HepG2 (cell line): ENCODE data around the gene ZMYM3. TPM values are rescaled to one million over a fixed set of nuclear protein-coding genes. Genes with fewer than 3 reads are reported as not detected.

Experiments
- AHDC1 ChIP-seq: sonication (generic); formaldehyde crosslinking; IDR thresholded peaks from 2 replicates; pipeline ENCODE4 v1.5.1; 2020; ENCODE audit warnings: mild to moderate bottlenecking, missing genetic modification reagents, borderline replicate concordance
- GABPA ChIP-seq, 2 experiments: IDR thresholded peaks; 2 replicates each; pipeline ENCODE4 v1.6.1; 2011 to 2016; ENCODE audit warnings: low read depth in 2 of 2, low read length in 1 of 2, missing biosample characterization in 1 of 2, missing genetic modification characterization in 1 of 2
- MIER2 ChIP-seq: IDR thresholded peaks from 2 replicates; pipeline ENCODE4 v1.6.1; 2016; ENCODE audit warnings: missing biosample characterization, missing genetic modification reagents
- MLLT10 ChIP-seq: sonication (generic); formaldehyde crosslinking; IDR thresholded peaks from 2 replicates; pipeline ENCODE4 v1.4.0; 2020; ENCODE audit warnings: missing genetic modification reagents
- MYC ChIP-seq: sonication (generic); formaldehyde crosslinking; IDR thresholded peaks from 2 replicates; pipeline ENCODE4 v1.9.0; 2021; ENCODE audit warnings: missing genetic modification reagents, borderline replicate concordance
- PBX3 ChIP-seq: sonication (generic); formaldehyde crosslinking; IDR thresholded peaks from 2 replicates; pipeline ENCODE4 v1.8.1; 2023; ENCODE audit warnings: missing genetic modification reagents, inconsistent platforms, borderline replicate concordance
- PCBP1 ChIP-seq: fragments of 200-400 bp; formaldehyde crosslinking; IDR thresholded peaks from 2 replicates; pipeline ENCODE4 v1.6.1; 2017; ENCODE audit warnings: mild to moderate bottlenecking, low read depth, low read length, borderline replicate concordance
- PHF21A ChIP-seq: sonication (generic); formaldehyde crosslinking; IDR thresholded peaks from 2 replicates; pipeline ENCODE4 v1.5.0; 2020; ENCODE audit warnings: mild to moderate bottlenecking, missing genetic modification reagents
- PHF8 ChIP-seq: sonication (generic); formaldehyde crosslinking; IDR thresholded peaks from 2 replicates; pipeline ENCODE4 v1.5.0; 2020; ENCODE audit warnings: missing genetic modification reagents
- SRY ChIP-seq: sonication (generic); formaldehyde crosslinking; IDR thresholded peaks from 2 replicates; pipeline ENCODE4 v1.8.0; 2022; ENCODE audit warnings: mild to moderate bottlenecking, missing genetic modification reagents
- TRAFD1 ChIP-seq: sonication (generic); formaldehyde crosslinking; IDR thresholded peaks from 2 replicates; pipeline ENCODE4 v1.5.1; 2020; ENCODE audit warnings: missing genetic modification reagents, mild to moderate bottlenecking, borderline replicate concordance
- ZNF33B ChIP-seq: sonication (generic); formaldehyde crosslinking; IDR thresholded peaks from 2 replicates; pipeline ENCODE4 v1.5.1; 2020; ENCODE audit warnings: mild to moderate bottlenecking, missing genetic modification reagents
- ZNF792 ChIP-seq: IDR thresholded peaks from 2 replicates; pipeline ENCODE4 v1.6.1; 2016
- polyA plus RNA-seq, 8 experiments: library from polyadenylated mRNA; depleted of rRNA in 3 of 8; stranded (reverse) in 7 of 8; unstranded in 1 of 8; fragments of >200 nt; fragmentation: Illumina TruSeq in 4 of 8; extraction: Trizol in 4 of 8; gene quantifications; 2 replicates each; pipeline versions ENCODE4 v1.2.1 to v1.2.3, GENCODE V29; 2011 to 2016; ENCODE audit warnings: low read depth in 4 of 8, missing spikeins in 1 of 8, mixed read lengths in 1 of 8; ENCODE audit not compliant: insufficient read depth in 1 of 8
- total RNA-seq, 5 experiments: library from RNA; depleted of rRNA; stranded (reverse); fragments of >200 nt; fragmentation: Illumina TruSeq; extraction: Trizol; gene quantifications; 2 replicates each; pipeline ENCODE4 v1.2.3, GENCODE V29; 2016; ENCODE audit warnings: low read depth in 1 of 5
- TF ChIP-seq, protein P1 (sequence below): sonication (generic); formaldehyde crosslinking; IDR thresholded peaks from 2 replicates; pipeline ENCODE4 v1.5.0; 2020; ENCODE audit warnings: mild to moderate bottlenecking, missing genetic modification reagents, borderline replicate concordance

Gene ZMYM3
- total and polyA plus RNA-seq, 2 of the 13 experiments (the other 11 are each of a cell fraction or from before 2014, with no cell fraction given), result 26.4 to 35.4 TPM

DNA sequence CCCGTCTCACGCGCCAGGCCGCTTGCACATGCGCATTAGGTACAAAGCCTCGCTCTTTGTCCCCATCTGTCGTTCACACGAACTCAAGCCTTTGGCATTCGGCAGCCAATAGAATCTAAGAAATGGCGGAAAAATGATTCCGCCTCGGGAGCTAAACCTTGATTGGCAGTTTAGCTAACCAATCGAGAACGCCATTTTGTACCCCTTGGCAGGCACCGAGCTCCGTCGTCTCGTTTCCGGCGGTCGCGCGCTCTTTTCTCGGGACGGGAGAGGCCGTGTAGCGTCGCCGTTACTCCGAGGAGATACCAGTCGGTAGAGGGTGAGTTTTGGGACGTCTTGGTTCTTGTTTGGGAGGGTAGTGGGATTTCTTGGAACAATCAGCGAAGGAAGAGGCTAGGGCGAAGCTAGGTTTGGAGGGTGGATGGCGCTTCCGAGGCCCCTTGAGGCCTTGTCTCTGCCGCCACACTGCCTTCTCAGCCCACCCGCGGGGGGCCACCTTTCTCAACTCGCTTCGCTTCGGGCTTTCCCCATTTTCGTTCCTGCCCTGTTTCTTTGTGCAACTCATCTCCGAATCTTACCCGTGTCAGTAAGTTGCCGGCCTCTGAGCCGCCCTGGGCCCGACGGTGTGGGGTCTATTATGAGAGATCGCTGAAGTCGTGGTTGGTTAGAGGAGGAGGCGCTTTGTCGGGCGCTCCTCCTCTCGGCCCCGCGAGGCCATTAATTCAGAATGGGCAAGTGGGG lies 29.6 kb upstream of the ZMYM3 start, which contains the start of gene NONO (continued):
- TF ChIP-seq, protein P1, sequence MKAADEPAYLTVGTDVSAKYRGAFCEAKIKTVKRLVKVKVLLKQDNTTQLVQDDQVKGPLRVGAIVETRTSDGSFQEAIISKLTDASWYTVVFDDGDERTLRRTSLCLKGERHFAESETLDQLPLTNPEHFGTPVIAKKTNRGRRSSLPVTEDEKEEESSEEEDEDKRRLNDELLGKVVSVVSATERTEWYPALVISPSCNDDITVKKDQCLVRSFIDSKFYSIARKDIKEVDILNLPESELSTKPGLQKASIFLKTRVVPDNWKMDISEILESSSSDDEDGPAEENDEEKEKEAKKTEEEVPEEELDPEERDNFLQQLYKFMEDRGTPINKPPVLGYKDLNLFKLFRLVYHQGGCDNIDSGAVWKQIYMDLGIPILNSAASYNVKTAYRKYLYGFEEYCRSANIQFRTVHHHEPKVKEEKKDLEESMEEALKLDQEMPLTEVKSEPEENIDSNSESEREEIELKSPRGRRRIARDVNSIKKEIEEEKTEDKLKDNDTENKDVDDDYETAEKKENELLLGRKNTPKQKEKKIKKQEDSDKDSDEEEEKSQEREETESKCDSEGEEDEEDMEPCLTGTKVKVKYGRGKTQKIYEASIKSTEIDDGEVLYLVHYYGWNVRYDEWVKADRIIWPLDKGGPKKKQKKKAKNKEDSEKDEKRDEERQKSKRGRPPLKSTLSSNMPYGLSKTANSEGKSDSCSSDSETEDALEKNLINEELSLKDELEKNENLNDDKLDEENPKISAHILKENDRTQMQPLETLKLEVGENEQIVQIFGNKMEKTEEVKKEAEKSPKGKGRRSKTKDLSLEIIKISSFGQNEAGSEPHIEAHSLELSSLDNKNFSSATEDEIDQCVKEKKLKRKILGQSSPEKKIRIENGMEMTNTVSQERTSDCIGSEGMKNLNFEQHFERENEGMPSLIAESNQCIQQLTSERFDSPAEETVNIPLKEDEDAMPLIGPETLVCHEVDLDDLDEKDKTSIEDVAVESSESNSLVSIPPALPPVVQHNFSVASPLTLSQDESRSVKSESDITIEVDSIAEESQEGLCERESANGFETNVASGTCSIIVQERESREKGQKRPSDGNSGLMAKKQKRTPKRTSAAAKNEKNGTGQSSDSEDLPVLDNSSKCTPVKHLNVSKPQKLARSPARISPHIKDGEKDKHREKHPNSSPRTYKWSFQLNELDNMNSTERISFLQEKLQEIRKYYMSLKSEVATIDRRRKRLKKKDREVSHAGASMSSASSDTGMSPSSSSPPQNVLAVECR (CRISPR knock-in tag), result peak; percentile 54; the same call in 1 of the 2 replicates
- TF ChIP-seq AHDC1 (peak; percentile 48; the same call in 1 of the 2 replicates), PCBP1 (0 out of 2 replicates have a peak, but pooled peaks have one; percentile 25), PHF21A (CRISPR knock-in tag) (peak; percentile 51), SRY (CRISPR knock-in tag) (0 out of 2 replicates have a peak, but pooled peaks have one; percentile 33), MIER2 (CRISPR knock-in tag) (no peak), GABPA (IDR thresholded peaks at IDR 0.05; ENCODE audit: low read depth, low read length) (peak; percentile 40), GABPA (CRISPR knock-in tag; IDR thresholded peaks at IDR 0.05; ENCODE audit: low read depth) (peak; percentile 84), PBX3 (CRISPR knock-in tag) (0 out of 2 replicates have a peak, but pooled peaks have one; percentile 48), PHF8 (CRISPR knock-in tag) (peak; percentile 78), MLLT10 (CRISPR knock-in tag) (0 out of 2 replicates have a peak, but pooled peaks have one; percentile 20), TRAFD1 (CRISPR knock-in tag) (no peak), ZNF33B (CRISPR knock-in tag) (0 out of 2 replicates have a peak, but pooled peaks have one; percentile 43), MYC (CRISPR knock-in tag) (peak; percentile 35; the same call in 1 of the 2 replicates), ZNF792 (0 out of 2 replicates have a peak, but pooled peaks have one; percentile 36)
